Activated CD8-positive, alpha-beta memory T cell treated with anti-CD3 and anti-CD28 coated beads, Interleukin-2, amount 50 U/mL, for 48 hours (primary cell): Measurements from ENCODE around the gene BCL11B.
A peak's percentile ranks its signal among the peaks of the same experiment; 100 is the strongest.

Experiments used
- DNase-seq: peaks from one replicate; pipeline ENCODE4 v3.0.0-alpha.2; 2020

BCL11B gene

DNA sequence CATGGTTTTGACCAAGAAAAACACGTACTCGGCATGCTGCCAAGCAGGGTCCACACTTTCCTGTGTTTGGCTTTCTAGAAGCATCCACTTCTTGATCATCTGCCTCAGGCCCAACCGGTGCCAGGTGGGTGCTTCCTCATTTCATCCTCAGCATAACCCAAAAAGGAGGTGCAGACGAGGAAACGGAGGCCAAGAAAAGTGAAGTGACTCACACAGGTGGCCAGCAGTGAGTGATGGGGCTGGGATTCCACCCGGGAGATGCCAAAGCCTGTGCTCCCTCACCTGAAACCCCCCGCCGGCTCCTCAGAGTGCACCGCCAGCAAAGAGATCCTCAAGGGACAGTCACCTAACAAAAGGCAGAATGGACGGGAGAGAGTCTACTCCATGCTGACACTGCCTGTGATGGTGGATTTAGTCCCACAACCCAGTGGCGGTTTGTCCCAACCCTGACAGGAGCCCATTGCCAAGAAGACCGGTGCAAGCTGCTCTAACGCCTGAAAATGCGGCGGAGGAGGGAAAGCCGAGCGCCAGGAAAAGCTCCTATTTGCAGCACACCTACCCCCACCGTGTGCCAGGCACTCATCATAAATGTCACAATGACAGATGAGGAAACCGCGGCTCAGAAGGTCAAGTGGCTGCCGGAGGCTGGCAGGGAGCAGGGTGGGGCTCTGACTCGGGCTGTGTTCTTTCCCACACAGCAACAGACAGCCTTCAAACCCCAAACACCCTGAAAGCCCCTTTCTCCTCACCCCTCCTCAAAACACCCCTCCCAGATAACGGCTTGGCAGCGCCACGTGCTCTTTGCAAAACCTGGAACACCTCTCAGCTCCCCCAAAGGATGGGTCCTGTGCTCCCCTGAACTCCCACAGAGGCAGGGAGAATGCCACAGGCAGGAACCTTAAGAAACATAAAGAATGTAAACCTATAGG is 18.8 kb downstream of the BCL11B start:
- DNase-seq: peak; percentile 66

DNA sequence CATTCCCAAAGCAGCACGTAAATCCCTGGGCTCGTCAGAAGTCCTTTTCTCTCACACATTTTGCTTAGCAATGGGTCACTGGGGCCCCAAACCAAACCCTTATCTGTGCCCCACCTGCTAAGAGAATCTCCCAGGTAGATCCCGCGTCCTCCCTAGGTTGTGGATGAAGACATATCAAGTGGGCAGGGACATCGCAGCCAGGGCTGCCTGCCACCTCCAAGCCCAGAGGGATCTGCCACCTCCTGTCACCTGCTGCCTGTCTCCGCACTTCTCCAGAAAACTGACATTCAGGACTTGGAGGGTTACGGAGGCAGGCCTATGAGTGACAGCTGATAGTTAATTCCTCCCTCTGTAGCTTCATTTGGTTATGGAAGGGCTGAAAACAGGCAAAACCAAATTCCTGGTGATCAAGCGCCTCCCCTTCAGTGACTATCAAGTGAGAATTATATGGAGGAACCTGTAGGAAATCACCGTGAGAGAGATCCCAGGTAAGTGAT is 19.5 kb downstream of the BCL11B start:
- DNase-seq: no peak

DNA sequence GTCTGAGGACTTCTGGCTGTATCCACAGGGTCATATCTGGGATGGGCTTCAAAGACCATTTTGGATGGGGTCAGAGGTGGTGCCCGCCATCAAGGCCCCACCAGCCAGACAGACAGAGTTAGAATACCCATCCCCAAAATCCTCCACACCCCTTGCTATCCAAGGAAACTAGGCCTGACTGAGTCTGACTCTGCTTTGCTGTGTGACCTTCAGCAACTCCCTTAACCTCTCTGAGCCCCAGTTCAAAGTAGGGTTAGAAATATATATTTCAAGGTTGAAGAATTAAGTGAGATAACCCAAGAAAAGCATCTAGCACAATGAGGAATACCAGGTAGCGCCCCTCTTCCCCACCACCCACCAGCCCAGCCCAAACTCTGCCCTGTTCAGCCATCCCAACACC is 20.3 kb downstream of the BCL11B start:
- DNase-seq: no peak

DNA sequence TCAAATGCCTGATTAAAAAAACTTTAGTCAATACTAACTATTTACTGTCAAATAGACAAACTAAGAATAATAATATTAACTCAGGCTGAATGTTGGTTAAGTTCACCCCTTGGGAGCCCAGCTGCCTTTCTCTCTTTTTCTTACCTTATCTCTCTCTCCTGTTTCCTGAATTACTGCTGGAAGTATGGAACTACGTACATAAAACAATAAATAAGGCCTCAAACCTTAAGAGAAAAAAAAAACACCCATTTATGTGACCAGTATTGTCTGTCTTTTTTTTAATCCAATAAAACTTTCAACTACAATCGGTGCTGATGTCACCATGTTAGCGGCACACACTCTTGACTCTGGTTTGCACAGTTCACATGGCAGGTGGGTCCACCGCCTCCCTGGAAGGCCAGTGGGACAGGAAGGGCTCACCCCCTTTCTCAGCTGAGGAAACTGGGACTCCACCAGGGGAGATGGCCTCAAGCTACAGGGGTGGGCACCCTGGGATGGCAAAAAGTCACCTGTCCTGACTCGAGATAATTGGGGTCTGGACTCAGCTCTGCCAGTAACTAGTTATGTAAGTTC is 21.3 kb downstream of the BCL11B start:
- DNase-seq: no peak

DNA sequence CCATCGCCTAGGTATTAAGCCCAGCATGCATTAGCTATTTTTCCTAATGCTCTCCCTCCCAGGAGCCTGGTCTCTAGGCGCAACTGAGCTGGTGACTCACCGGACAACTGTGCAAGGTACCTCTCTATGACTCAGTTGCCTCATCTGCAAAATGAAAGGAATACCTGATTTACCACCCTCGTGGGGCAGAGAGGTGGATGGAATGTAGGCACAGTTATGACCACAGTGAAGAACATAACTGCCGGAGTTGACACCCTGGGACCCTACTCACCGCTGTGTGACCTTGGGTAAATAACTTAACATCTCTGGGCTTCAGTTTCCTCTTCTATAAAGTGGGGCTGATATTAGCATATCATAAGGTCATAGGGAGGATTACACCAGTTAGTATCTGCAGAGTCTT is 22.6 kb downstream of the BCL11B start:
- no peak for DNase-seq

DNA sequence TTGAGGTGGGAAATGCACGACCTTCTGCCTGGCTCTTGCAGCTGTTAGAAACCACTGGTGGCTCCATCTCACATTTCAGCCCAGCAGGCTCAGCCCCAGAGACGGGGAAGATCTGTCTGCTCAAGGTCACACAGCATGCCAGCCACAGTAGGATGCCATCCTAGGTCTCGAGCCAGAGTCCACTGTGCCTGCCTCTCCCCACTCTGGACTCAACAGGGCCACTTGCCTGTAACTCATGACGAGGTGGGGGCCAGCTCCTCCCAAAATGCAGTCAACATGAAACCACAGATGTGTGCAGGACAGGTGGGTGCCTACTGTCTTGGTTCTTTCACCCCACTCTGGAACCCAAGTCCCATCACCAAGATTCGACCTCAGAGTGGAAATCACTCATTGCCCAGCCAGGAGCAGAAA is 23.2 kb downstream of the BCL11B start:
- no peak for DNase-seq

DNA sequence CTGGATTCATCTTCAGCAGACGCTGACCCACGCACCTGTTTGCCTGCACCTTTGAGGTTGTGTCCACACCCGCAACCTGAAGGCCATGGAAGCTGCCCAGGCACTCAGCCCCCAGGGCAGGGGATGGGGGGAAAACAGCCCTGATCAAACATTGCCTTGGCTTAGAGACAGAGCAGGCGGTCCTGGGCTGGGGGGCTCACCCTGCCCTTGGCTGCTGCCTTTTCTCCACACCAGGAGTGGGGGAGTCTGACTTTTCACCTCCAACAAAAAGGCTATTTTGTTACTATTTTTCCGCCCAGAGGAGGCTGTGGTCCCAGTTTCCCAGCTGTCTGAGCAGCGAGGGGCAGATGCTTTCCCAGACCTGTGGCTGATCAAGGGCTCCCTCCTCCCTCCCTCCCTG is 24.2 kb downstream of the BCL11B start:
- no peak for DNase-seq

DNA sequence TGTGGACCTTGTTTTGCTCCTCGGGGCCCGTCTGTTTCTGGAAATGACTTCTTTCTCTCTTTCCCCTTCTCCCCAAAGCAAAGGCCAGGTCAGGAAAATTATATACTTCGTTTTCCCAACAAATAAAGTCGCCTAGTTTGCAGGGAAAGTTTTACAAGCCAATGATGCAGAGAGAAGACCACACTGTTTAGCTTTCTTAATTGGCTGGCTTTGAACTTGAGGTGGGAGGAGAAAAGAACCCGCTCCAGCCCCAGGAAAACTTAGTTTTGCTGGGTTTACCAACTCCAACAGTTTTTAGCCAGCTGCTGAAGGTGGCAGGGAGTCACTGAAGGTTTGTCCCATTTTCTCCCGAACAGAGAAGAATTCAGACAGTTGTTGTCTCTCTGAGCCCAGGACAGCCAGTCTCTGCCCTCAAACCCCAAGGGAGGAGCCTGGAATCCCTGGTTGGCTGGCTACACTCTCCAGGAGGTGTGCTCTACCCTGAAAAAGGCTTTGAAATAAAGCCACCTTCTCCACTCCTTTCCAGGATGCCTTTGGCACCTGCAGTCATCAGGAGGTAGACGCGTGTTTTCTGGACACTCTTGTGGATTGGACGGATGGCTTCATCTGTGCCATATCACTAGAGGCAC is 24.8 kb downstream of the BCL11B start:
- no peak for DNase-seq

DNA sequence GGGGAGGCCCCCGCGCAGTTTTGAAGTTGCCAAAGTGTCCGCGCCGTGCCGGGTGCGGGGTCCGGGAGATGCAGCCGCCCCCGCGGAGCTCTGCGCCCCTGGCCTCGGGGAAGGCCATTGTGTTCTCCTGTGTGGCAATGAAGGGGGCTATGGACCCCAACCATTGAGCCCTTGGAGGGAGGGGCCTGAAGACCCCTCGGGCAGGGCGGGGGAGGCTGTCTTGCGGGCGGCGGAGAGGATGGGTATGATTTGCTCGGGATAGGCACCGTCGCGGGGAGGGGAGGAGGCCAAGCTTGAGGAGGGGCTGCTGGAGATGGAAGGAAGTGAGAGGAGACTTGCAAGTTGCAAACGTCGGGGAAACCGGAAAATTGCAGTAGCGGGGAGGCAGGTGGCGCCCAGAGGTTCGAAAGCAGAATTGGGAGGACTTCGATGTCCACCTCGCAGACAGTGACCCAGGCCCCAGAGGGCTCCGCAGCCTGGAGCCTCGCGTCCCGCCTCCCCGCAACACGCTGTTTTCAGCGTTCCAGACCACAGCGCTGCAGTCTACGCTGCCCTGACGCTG is 25.4 kb downstream of the BCL11B start:
- no peak for DNase-seq

DNA sequence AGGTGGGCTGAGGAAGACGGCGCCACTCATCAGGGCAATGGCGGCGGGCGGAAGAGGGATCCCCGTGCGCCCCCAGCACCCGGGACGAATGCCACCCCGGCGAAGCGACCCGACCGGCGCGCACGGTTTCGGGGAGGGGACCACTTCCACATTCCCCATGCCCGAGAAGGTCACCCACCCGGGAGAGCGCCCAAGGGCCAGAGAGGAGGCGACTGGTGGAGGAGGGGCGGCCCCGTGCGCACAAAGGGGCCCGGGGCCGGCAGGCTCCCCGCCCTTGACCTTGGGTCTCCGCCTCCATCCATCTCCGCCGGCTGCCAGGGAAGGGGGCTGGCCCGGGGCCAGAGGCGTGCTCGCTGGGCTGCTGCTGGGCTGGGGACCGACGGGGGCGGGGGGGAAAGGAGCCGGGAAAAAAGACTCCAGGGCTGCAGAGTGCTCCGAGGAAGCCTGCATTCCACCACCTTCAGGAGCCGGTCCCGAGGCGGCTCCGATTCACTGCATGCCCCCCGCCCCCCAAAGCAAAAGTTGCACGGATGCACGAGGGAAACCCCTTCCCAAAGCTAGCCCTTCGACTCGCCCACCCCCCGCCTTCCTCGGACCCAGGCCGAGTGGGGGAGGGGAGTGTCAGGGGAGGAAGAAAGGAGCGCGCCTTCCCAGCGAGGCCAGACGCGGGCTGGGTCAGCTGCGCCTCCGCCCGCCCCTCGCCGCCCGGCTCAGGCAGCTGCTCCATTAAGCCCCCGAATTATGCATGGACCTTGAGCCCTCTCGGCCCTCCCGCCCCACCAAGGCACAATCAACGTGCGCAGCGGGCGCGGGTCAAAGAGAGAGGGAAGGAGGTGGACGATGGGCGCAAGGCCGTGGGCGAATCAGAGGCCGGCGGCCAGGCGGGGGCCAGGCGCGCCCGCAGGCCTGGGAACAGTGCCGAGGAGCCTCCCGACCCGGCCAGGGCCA is 26.2 kb downstream of the BCL11B start:
- no peak for DNase-seq

DNA sequence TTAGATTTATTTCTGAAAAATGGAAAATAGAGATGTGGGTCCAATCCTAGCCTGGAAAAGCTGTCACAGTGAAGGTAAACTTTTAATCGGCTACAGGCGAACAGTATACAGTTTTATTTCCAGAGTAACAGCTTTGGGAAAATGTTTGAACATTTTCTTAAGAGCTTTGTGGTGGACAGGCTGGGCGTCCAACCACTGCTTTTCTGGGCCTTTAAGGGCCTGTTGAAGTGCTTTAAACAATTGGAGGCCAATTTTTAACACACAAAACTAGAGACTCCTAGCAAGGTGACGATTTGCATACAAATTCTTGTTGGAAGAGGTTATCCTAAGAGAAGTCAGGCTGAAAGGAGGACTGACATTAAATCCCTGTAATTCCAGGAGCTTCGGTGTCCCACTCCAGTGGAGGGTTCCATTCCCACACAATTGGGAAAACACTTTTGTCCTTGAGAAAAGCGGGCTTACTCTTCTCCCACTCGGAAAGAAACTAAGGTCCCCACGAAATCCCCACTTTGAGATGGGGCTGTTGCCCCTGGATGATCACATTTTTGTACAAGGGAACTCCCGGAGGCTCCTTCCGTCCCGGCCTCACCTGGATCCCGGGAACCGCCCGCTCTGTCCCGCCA is 26.9 kb downstream of the BCL11B start:
- no peak for DNase-seq

DNA sequence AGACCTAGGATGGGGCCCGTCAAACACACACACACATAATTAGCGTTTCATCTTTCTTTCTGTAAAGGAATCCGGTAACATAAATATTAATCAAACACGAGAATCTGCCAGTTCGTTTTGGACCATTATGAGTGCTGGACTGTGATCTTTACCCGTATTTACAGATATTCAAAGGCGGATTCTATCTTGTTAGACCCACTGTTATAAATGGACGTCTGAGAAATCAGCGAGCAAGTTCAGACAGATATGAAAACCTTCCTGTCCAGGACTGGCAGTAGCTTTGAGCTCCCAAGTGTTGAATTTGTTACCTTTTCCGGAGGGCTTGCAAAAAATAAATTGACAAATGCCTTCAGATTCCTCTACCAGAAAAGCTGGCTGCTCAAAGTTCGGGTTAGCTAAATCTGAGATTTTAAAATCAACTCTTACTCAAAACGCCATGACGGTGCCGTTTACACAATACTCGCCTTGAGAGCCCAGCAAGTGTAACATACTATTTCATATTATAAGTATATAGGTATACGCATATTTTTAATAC is 27.6 kb downstream of the BCL11B start:
- no peak for DNase-seq

DNA sequence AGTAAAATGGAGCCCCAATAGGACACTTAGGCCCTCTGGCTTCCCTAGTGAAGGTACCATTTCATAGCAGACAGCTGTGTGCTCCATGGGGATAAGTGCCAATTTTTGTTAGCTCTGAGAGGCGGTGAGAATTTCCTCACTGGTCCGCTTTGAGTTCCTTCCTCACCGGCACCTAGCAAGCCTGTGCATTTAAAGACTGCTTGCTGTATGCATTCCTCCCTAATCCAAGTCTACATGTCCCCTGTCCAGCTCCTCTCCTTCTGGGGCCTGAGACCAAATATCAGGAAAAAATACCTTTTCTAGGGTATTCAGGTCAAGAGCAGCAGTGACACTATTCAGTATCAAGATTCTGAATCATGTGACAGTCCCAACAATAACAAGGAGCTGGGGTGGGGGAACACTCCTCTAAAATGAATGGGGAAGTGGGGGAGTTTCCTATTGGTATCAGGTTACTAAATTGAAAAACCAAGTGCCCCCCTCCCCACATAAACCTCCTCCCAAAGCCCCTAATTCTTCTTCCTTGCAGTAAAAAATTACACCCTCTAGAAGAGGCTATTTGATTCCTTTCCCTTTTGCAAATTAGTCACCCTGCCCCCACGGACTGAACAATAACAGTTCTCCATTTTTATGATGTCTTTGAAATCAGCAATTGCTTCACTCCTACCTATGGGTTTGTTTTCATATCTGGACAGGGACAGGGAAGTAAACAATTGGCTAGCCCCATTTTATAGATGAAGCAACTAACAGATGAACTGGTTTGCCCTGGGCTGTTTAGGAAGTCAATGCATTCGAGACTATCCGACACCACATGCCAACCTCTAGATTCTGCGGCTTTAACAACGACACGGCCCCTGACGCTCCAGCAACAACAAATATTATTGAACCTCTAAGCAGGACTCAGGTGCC is 28.9 kb downstream of the BCL11B start:
- no peak for DNase-seq

DNA sequence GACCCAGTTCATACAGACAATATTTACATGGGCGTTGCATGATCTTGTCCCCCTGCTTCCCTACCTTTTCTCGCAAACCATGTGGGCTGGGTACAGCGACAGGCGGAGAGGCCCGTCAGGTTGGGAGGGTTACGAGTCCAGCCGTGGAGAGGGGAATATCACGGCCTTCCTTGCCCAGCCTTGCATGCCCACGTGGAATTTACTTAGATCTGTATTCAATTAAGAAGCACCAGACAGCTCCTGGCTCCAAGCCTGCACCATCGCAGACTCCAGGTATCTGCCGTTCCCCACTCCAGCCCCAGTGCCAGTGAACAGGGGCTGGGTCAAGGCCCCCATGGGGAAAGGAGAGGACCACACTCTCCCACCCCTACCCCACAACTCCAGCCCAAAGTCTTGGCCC is 29.8 kb downstream of the BCL11B start:
- DNase-seq: no peak

DNA sequence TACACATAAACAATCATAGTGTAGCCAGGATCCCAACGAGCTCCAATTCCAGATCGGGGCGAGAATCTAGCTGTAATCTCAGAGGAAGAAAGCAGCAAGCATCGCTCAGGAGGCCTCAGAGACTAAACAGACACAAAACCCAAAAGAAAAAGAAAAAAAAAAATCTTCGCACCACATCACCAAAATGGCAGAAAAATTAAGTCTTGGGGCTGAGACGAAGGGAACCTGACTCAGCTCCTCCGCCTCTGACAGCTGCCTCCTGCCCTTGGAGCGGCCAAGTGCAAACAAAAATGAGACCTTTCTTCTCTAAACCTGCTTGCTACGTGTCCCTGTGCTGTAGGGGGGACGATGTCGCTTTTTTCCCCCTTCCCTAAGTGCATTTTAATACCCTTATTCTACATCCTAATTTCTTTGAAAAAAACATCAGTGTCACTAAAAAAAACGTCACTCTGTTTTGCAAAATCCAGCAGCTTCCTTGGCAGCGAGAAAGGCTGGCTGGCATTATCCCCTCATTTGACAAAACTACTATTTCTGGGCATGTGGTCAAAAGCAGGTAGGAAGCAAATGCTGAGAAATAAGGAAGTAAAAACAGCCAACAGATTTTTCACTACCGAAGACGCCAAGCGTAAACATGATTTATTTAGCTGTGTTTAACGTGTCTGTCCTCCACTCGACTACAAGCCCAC is 30.5 kb downstream of the BCL11B start:
- DNase-seq: no peak

DNA sequence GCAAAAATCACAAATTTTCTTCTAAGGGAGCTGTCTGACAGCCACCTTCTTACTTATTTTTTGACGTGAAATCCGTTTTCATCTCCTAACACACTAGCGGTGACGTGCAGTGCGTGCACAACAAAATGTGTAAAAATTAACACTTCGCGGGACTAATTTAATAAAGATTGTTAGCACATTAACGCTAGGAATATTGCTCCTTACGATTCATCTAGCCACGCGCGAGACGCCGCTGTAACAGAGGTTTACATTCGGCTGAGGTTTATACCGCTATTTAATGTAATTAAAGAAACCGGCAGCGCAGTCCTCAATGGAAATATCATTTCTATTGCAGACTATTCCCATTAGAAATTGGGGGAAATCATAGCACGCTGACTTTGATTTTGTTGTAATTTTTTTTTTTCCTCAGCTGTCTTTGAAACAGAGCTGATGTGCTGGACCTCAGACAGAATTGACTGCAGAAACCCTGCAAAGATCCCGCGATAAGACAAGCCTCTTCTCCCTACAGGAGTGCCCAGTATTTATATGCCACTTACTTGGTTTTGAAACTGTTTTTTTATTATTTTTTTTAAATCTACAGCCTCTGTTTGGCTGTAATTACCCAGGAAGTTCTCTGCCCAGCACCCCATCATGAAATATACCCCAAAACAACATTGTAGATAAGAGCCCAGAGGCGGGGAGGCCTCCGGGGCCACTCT is 31.2 kb downstream of the BCL11B start:
- no peak for DNase-seq

DNA sequence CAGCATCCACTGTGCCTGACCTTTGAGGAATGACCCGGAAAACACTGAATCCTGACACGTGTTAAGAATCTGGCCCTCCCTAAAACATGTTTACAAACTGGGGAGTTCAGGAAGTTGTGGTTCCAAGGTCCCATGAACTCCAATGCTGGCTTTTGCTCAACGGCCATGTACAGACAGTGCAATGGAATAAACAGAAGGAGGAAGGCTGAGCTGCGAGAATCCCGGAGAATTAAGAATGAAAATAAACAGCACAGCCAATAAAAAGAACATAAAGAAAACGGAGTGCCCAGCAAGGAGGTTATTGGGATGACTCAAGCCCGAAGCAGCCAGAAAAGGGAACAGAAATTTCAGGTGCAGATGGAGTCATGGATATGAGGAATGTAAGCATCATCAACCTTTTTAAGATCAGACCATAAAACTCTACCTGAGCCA is 32.3 kb downstream of the BCL11B start:
- no peak for DNase-seq

DNA sequence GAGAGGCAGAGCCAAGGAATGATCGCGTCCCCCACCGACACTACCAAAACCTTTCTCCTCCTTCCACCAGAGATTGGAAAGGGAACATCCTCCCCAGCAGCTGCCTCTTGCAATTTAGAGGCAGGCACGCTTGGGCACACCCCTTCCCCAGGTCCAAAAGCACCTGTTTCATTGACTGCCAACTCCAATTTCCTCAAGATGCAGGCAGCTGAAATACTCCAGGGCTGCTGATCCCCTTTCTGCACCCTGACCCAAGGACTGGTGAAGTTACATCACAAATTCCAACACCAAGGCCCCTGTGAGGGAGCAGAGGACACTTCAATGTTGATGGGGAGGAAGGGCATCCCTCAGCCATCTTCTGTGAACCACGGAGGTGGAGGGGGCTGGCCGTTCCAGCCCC is 33.8 kb downstream of the BCL11B start:
- no peak for DNase-seq

DNA sequence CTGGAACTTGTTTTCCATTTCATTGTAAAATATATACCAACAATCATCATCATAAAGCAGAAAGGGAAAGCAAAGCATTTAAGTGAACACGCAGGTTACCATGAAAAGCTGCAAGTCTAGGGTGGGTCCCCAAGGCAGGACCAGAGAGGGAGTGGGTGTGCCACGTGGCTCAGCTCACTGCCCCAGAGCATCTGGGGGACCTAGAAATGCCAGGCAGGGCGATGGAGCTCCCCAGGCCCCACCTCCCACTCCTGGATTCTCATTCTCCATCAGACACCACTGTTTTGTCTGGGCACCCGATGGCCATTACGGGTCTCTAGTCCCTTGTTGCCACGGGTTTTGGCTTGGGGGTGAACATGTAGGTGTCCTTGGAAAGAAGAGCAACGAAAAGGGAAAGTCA is 34.7 kb downstream of the BCL11B start:
- DNase-seq: no peak
